AG04449 (cell line): ENCODE measurements around the gene STX18.

ENCODE experiments used
- CTCF ChIA-PET: fragments of 350-600 bp; formaldehyde crosslinking; extraction: SDS; loops from one replicate; lab custom pipeline; 2021; ENCODE audit warnings: antibody characterized with exemption; lab: Yijun Ruan, JAX
- POLR2A ChIA-PET: fragments of 400-600, 350-600 bp; formaldehyde crosslinking; extraction: SDS; loops from one replicate; lab custom pipeline; 2020; ENCODE audit warnings: antibody characterized with exemption, inconsistent platforms; lab: Yijun Ruan, JAX
- DNase-seq: peaks from one replicate; pipeline ENCODE4 v3.0.0-alpha.2; 2010; ENCODE audit warnings: low read depth, low spot score
- H3K4me3 ChIP-seq: 2 replicates; pipeline ENCODE4 v1.5.1; 2011; ENCODE audit warnings: low read depth, mild to moderate bottlenecking, control low read depth, low read length
- CTCF ChIP-seq: IDR thresholded peaks from one replicate; pipeline ENCODE4 v1.5.1; 2011; ENCODE audit warnings: mild to moderate bottlenecking, moderate library complexity, low read length, control low read depth, inconsistent platforms; ENCODE audit not compliant: insufficient read depth; ENCODE audit errors: missing control alignments

Gene STX18

GRCh38 chr4:4396628-4397440 lies 145.0 kb downstream of the STX18 start:
- POLR2A ChIA-PET, result no interaction called here
- no peak for DNase-seq
- TF ChIP-seq CTCF, result no peak
- CTCF ChIA-PET, result no interaction called here
- no peak overlapping the region for H3K4me3 ChIP-seq

GRCh38 chr4:4395849-4396627 lies 145.8 kb downstream of the STX18 start:
- H3K4me3 ChIP-seq, result no peak overlapping the region
- POLR2A ChIA-PET, result no interaction called here
- CTCF ChIA-PET, result interaction anchor here (0.9 kb wide), 1 partner anchor 9 kb away, joined by 3 read pairs; the partner anchor contains the start of gene NSG1
- no peak for DNase-seq
- TF ChIP-seq CTCF, result no peak

- CTCF ChIA-PET, result interaction anchor here (0.9 kb wide), 1 partner anchor 8 kb away, joined by 3 read pairs; the partner anchor contains the start of gene NSG1
- POLR2A ChIA-PET, result no interaction called here
- no peak for TF ChIP-seq CTCF
- no peak for DNase-seq
- H3K4me3 ChIP-seq, result no peak overlapping the region
These were observed 146.5 kb downstream of the STX18 start for GRCh38 chr4:4395371-4395770.

- no peak for DNase-seq
- no peak overlapping the region for H3K4me3 ChIP-seq
- TF ChIP-seq CTCF, result no peak
- POLR2A ChIA-PET, result no interaction called here
- CTCF ChIA-PET, result no interaction called here
These were observed 147.2 kb downstream of the STX18 start for GRCh38 chr4:4394644-4395043.

- DNase-seq, result no peak
- ChIA-PET POLR2A (no interaction called here), CTCF (no interaction called here)
- TF ChIP-seq CTCF, result no peak
- no peak overlapping the region for H3K4me3 ChIP-seq
These were observed 149.2 kb downstream of the STX18 start for GRCh38 chr4:4392501-4393183.

GRCh38 chr4:4391866-4392265 lies 150.0 kb downstream of the STX18 start:
- no peak for TF ChIP-seq CTCF
- no peak overlapping the region for H3K4me3 ChIP-seq
- POLR2A ChIA-PET, result no interaction called here
- CTCF ChIA-PET, result interaction anchor here (1.1 kb wide), 1 partner anchor 40 kb away, joined by 5 read pairs; no protein-coding TSS in a partner anchor
- no peak for DNase-seq
